ENCODE results near the gene USH2A.

The USH2A gene

GRCh38 chr1:216144661-216145450, 278.4 kb downstream of the USH2A start:
- Histone ChIP-seq H3K36me3 (no peaks in the 10 kb centered on the region), H3K4me3 (ENCODE audit: low read depth, low read length) (no peak overlapping the region), H3K27ac (no peak overlapping the region), H3K27me3 (ENCODE audit: insufficient read depth, low read depth, severe bottlenecking) (no peaks in the 10 kb centered on the region), H3K9me3 (ENCODE audit: severe bottlenecking) (no peaks in the 10 kb centered on the region)
- no peak for DNase-seq
- TF ChIP-seq CTCF (IDR thresholded peaks at IDR 0.05; ENCODE audit: low read depth, low read length), result no peak

- H3K4me3 ChIP-seq (ENCODE audit: low read depth, low read length), result no peak overlapping the region
- no peaks in the 10 kb centered on the region for H3K36me3 ChIP-seq
- no peaks in the 10 kb centered on the region for H3K27me3 ChIP-seq (ENCODE audit: insufficient read depth, low read depth, severe bottlenecking)
- TF ChIP-seq CTCF (IDR thresholded peaks at IDR 0.05; ENCODE audit: low read depth, low read length), result no peak
- no peaks in the 10 kb centered on the region for H3K9me3 ChIP-seq (ENCODE audit: severe bottlenecking)
- H3K27ac ChIP-seq, result no peak overlapping the region
- DNase-seq, result no peak
These were observed 280.3 kb downstream of the USH2A start for GRCh38 chr1:216142921-216143320.

DNA sequence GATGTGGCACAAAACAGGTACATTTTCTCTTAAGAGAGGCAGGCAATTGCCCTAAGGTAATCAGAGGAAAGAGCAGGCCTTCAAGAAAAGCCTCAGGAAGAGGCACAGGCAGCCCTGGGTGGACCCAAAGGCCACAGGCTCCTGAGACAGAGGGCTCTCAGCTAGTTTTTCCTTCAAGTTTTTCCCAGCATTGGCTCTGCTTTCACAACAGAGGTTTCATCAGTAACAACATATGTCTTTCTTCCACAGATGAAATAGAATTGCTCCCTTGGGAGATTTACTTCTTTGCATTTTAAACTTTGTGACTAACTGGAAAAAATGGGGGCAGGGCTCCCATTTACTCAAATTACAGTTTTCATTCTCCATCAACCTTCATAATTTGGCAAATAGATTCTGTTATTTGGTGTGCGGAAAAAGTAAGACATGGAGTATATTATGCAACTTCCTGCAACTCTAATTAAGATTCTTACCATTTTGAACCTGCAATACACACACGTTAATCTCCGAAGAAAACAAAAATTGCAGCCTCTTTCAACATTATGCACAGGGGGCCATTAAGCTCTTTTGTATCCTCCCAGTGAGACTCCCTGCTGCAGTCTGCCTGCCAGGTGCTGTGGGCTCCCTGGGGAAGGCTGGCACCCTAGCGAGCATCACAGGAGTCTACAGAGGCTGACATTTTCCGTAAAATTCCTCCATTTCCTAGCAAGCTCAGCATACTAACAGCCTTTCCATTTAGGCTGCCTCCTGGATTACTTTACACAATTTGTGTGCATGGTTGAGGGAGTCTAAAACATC, 282.3 kb downstream of the USH2A start:
- Histone ChIP-seq H3K4me3 (ENCODE audit: low read depth, low read length) (no peak overlapping the region), H3K9me3 (ENCODE audit: severe bottlenecking) (no peaks in the 10 kb centered on the region), H3K36me3 (no peaks in the 10 kb centered on the region), H3K27ac (no peak overlapping the region), H3K27me3 (ENCODE audit: insufficient read depth, low read depth, severe bottlenecking) (no peaks in the 10 kb centered on the region)
- TF ChIP-seq CTCF (IDR thresholded peaks at IDR 0.05; ENCODE audit: low read depth, low read length), result no peak
- DNase-seq, result no peak

DNA sequence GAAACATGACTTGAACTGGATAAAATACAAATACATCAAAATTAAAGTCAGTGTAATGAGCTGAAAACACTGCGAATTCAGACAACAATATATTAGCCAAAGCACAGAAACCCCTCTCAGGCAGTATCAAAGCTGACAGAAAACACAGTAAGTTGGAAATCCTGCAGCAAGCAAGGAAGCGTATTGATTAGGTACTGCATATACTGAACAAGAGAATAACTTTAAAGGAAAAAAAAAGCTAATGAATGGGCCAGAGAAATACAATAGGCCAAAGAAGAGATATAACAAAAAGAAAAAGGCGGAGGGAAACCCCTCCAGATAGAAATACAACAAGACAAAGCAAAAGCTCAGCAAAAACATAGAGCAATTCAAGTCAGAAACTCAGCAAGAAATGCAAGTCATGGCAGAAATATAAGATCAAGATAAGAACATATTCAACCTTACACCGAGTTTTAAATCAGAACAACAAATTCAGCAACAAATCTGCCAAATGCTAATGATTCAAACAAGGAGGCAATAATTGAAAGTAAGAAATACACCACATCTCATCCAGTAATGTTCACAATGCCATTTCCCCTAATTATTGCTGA, 299.0 kb downstream of the USH2A start:
- no peak for TF ChIP-seq CTCF (IDR thresholded peaks at IDR 0.05; ENCODE audit: low read depth, low read length)
- Histone ChIP-seq H3K4me3 (ENCODE audit: low read depth, low read length) (no peak overlapping the region), H3K27me3 (ENCODE audit: insufficient read depth, low read depth, severe bottlenecking) (no peaks in the 10 kb centered on the region)

DNA sequence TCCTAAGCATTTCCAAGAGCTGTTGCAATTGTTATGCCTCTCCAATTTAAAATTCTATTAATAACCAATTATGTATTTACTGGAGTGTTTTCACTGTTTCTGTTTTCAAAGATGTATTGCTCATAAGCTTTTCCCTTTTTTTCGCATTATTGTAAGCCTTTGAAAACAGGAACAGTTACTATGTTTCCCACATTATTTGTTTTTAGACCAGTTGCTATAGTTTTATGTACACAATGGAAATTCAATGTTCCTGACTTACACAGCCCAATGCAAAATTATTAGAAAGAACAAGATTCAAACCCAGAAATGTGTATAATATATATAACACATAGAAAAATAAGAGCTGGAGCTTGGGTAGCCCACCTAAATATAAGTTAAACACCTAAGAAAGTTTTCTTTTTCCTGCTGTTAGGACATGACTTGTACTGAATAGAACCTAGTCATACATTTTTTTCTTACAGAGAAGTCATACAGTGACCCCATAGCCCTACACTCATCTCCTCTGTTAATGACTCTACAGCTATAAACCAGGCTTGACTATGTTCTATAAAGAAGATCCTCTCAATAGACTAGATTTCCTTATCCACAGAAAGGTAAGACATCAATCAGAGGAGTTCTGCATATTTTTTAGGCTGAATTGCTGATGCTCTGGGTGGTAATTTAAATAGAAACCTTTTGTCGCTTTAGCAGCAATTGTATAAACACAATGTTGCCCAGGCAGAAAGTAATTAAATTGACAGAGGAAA, 299.6 kb downstream of the USH2A start:
- H3K9me3 ChIP-seq (ENCODE audit: severe bottlenecking), result no peaks in the 10 kb centered on the region
- TF ChIP-seq CTCF (IDR thresholded peaks at IDR 0.05; ENCODE audit: low read depth, low read length), result no peak
- no peak for DNase-seq
- no peak overlapping the region for H3K4me3 ChIP-seq (ENCODE audit: low read depth, low read length)
- no peaks in the 10 kb centered on the region for H3K27me3 ChIP-seq (ENCODE audit: insufficient read depth, low read depth, severe bottlenecking)
- no peak overlapping the region for H3K27ac ChIP-seq
- no peaks in the 10 kb centered on the region for H3K36me3 ChIP-seq

More for the DNA sequence above, 299.0 kb downstream of the USH2A start:
- DNase-seq, result no peak
- Histone ChIP-seq H3K27ac (no peak overlapping the region), H3K9me3 (ENCODE audit: severe bottlenecking) (no peaks in the 10 kb centered on the region), H3K36me3 (no peaks in the 10 kb centered on the region)

All from WERI-Rb-1 (cell line).